NCI-H82 (cell line): ENCODE data around the gene NKTR.
"Not testable (repeated sequence)": the region's sequence is repeated elsewhere in the genome, so short reads cannot be mapped to it uniquely, and the experiment has no call there.

Source experiments
- DNase-seq: peaks from one replicate; lab custom pipeline; 2025; lab: John Stamatoyannopoulos, UW

NKTR gene

GRCh38 chr3:42595682-42596081 is 4.8 kb upstream of the NKTR start:
- DNase-seq: no peak

- DNase-seq: not testable (repeated sequence)
Measured at GRCh38 chr3:42597098-42597497, 3.4 kb upstream of the NKTR start.

- DNase-seq: peak; percentile 75
Measured at GRCh38 chr3:42600958-42601675, 631 bp downstream of the NKTR start.

GRCh38 chr3:42601896-42602581 is 1.6 kb downstream of the NKTR start:
- no peak for DNase-seq

- DNase-seq: no peak
Measured at GRCh38 chr3:42602961-42603360, 2.5 kb downstream of the NKTR start.

GRCh38 chr3:42605546-42606173 is 5.2 kb downstream of the NKTR start:
- peak; percentile 65 for DNase-seq

- DNase-seq: no peak
Measured at GRCh38 chr3:42608581-42608980, 8.1 kb downstream of the NKTR start.

- DNase-seq: no peak
Measured at GRCh38 chr3:42610976-42611375, 10.5 kb downstream of the NKTR start.

- no peak for DNase-seq
Measured at GRCh38 chr3:42612217-42612616, 11.7 kb downstream of the NKTR start.

GRCh38 chr3:42612928-42613327 is 12.4 kb downstream of the NKTR start:
- DNase-seq: no peak

- DNase-seq: peak; percentile 2
Measured at GRCh38 chr3:42613462-42613861, 13.0 kb downstream of the NKTR start.

GRCh38 chr3:42631620-42632019 is 31.1 kb downstream of the NKTR start:
- DNase-seq: no peak

- DNase-seq: no peak
Measured at GRCh38 chr3:42632146-42632545, 31.7 kb downstream of the NKTR start.

GRCh38 chr3:42633544-42633943 is 33.1 kb downstream of the NKTR start:
- no peak for DNase-seq

GRCh38 chr3:42635111-42635510 is 34.6 kb downstream of the NKTR start:
- DNase-seq: no peak

- no peak for DNase-seq
Measured at GRCh38 chr3:42637001-42637400, 36.5 kb downstream of the NKTR start.

- no peak for DNase-seq
Measured at GRCh38 chr3:42638339-42638842, 37.9 kb downstream of the NKTR start.

- no peak for DNase-seq
Measured at GRCh38 chr3:42639192-42639591, 38.7 kb downstream of the NKTR start.

- no peak for DNase-seq
Measured at GRCh38 chr3:42640129-42640528, 39.6 kb downstream of the NKTR start.

- no peak for DNase-seq
Measured at GRCh38 chr3:42640771-42641370, 40.4 kb downstream of the NKTR start.

GRCh38 chr3:42647821-42648459 is 47.5 kb downstream of the NKTR start:
- DNase-seq: no peak

GRCh38 chr3:42649006-42649405 is 48.5 kb downstream of the NKTR start:
- no peak for DNase-seq
